GM13976 (cell line): Measurements from ENCODE around the gene CCL28.
"Not testable (repeated sequence)": the region's sequence is repeated elsewhere in the genome, so short reads cannot be mapped to it uniquely, and the experiment has no call there.

Experiments
- DNase-seq: peaks from one replicate; pipeline ENCODE4 v3.0.0; 2012; ENCODE audit warnings: low spot score
- CTCF ChIP-seq: IDR thresholded peaks from 2 replicates; pipeline ENCODE4 v1.5.1; 2012; ENCODE audit warnings: borderline replicate concordance, mild to moderate bottlenecking; ENCODE audit not compliant: insufficient read depth; ENCODE audit errors: extremely low read depth, missing control alignments, control extremely low read depth
- in situ Hi-C: fragments of 300-500 bp; cut with MboI; formaldehyde crosslinking; loops from one replicate; pipeline ENCODE4 v1.12.0; 2022; ENCODE audit warnings: low sequenced_read_pairs, mixed read lengths, inconsistent platforms; ENCODE audit not compliant: unreplicated experiment

Gene CCL28

DNA sequence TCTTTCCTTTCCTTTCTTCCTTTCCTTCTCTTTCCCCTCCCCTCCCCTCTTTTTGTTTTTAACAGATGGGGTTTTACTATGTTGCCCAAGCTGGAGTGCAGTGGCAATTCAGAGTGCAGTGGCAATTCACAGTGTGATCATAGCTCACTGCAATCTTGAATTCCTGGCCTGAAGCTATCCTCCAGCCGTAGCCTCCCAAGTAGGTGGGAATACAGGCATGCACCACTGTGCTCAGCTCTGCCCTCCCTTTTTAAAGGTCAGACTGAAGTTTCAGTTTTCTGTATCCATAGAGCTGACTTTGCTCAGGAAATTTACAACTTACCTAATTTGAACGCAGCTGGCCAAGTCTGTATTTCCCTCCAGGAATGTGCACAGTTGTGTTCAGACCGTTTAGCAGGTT lies 696 bp downstream of the CCL28 start:
- TF ChIP-seq CTCF: no peak
- no peak for DNase-seq
- in situ Hi-C loops: no loop called here

GRCh38 chr5:43410414-43410813 lies 1.8 kb downstream of the CCL28 start:
- in situ Hi-C loops: no loop called here
- DNase-seq: no peak
- TF ChIP-seq CTCF: no peak

- in situ Hi-C loops: no loop called here
- no peak for DNase-seq
- no peak for TF ChIP-seq CTCF
Measured at GRCh38 chr5:43409809-43410271, 2.4 kb downstream of the CCL28 start.

- DNase-seq, in situ Hi-C loops: not testable (repeated sequence)
Measured at GRCh38 chr5:43402524-43403066, 9.6 kb downstream of the CCL28 start.

DNA sequence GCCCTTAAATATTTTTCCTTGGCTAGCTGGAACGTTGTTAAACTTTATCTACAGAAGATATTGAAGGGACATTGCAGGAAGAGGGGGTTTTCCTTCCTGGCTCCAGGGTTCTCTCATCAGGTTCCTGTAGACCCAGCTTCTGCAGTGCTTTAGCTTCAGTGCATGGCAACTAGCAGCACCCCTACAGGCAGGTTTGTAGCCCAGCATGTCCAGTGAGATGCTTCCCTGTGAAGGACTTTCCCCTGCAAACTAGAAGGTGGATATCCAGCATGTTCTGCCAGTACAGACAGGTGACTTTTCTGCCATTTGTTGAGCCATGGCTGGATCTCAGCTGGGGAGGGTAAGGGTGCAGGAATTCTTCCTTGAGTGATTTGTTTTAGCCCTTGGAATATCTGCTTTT lies 10.4 kb downstream of the CCL28 start:
- TF ChIP-seq CTCF: no peak
- DNase-seq: no peak
- in situ Hi-C loops: no loop called here

DNA sequence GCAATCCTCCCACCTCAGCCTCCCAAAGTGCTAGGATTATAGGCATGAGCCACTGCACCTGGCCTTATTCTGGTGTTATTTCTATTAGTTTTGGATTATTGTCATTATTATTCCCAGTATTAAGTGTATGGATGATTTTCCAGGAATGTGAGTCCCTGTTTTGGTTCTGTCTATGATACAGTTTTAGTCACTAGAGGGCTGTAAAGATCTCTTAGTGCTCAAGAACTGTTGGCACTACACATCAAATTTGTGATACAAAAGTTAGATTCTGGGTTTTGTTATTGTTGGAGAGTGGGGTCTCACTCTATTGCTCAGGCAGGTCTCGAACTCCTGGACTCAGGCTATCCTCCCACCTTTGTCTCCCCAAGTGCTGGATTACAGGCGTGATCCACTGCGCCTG lies 12.1 kb downstream of the CCL28 start:
- DNase-seq: no peak
- TF ChIP-seq CTCF: no peak
- in situ Hi-C loops: no loop called here

DNA sequence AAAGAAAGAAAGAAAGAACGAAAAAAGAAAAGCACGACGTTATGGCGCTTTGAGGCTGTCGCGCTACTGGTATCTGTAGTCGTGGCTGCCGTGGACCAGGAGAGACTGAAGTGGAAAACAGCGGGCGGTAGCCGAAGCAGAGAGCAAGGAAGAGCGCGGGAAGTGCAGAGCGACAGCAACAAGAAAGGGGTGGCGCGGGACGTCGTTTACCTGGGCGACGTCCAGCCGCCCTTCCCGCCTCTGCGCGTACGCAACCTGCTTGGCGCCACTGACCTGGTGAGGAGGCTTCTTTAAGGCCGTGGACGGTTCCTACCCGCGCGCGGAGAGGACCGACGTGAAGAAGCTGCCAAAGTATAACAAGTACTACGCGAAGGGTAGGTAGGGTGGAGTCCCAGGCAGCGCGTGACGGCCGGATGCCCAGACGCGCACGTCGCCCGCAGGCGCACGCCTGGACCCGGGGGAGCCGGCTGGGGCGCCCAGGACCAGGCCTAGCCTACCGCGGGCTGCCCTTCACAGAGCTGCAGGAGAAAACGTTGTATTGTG lies 15.4 kb downstream of the CCL28 start:
- DNase-seq: peak; percentile 80
- in situ Hi-C loops: no loop called here
- TF ChIP-seq CTCF: no peak
